Hematopoietic multipotent progenitor cell treated with erythropoietin and hydrocortisone succinate and interleukin-3 and kit ligand, for 6 days (in vitro differentiated cells): ENCODE data around the gene RNF213.
"Not testable (repeated sequence)": the region's sequence is repeated elsewhere in the genome, so short reads cannot be mapped to it uniquely, and the experiment has no call there.

Source experiments
- DNase-seq: peaks from one replicate; pipeline ENCODE4 v3.0.0-alpha.2; 2015

Gene RNF213

GRCh38 chr17:80401086-80401485 is 140.4 kb downstream of the RNF213 start:
- DNase-seq = not testable (repeated sequence)

- not testable (repeated sequence) for DNase-seq
Measured at GRCh38 chr17:80402102-80402501, 141.4 kb downstream of the RNF213 start.

- DNase-seq = no peak
Measured at GRCh38 chr17:80402959-80403358, 142.3 kb downstream of the RNF213 start.

GRCh38 chr17:80406146-80406545 is 145.5 kb downstream of the RNF213 start:
- no peak for DNase-seq

- not testable (repeated sequence) for DNase-seq
Measured at GRCh38 chr17:80407917-80408316, 147.3 kb downstream of the RNF213 start.

- DNase-seq = no peak
Measured at GRCh38 chr17:80408872-80409271, 148.2 kb downstream of the RNF213 start.

- no peak for DNase-seq
Measured at GRCh38 chr17:80409626-80410025, 149.0 kb downstream of the RNF213 start.

- not testable (repeated sequence) for DNase-seq
Measured at GRCh38 chr17:80410441-80411087, 149.9 kb downstream of the RNF213 start.

- peak; percentile 8 for DNase-seq
Measured at GRCh38 chr17:80413771-80414507, 153.3 kb downstream of the RNF213 start.

- peak; percentile 28 for DNase-seq
Measured at GRCh38 chr17:80414508-80414802, 153.8 kb downstream of the RNF213 start.

- DNase-seq = peak; percentile 97
Measured at GRCh38 chr17:80414803-80415625, 154.4 kb downstream of the RNF213 start, which contains the start of gene ENDOV. TSS of gene ENDOV (plus strand) at chr17:80415167. CDS start at chr17:80415195, 28 bp downstream.

- no peak for DNase-seq
Measured at GRCh38 chr17:80415626-80416137, 155.0 kb downstream of the RNF213 start.

- DNase-seq = no peak
Measured at GRCh38 chr17:80416260-80416939, 155.7 kb downstream of the RNF213 start.

- no peak for DNase-seq
Measured at GRCh38 chr17:80416940-80417293, 156.3 kb downstream of the RNF213 start.

GRCh38 chr17:80418589-80418988 is 157.9 kb downstream of the RNF213 start:
- no peak for DNase-seq

- no peak for DNase-seq
Measured at GRCh38 chr17:80419255-80419654, 158.6 kb downstream of the RNF213 start.

GRCh38 chr17:80421381-80422090 is 160.9 kb downstream of the RNF213 start:
- DNase-seq = no peak

GRCh38 chr17:80422276-80422675 is 161.6 kb downstream of the RNF213 start:
- DNase-seq = no peak

- no peak for DNase-seq
Measured at GRCh38 chr17:80422981-80423380, 162.3 kb downstream of the RNF213 start.

GRCh38 chr17:80423536-80424225 is 163.0 kb downstream of the RNF213 start:
- no peak for DNase-seq

- DNase-seq = no peak
Measured at GRCh38 chr17:80424261-80424660, 163.6 kb downstream of the RNF213 start.
